ENCODE data around the gene RAET1G.
"Not testable (repeated sequence)": the region's sequence is repeated elsewhere in the genome, so short reads cannot be mapped to it uniquely, and the experiment has no call there.

RAET1G gene

GRCh38 chr6:149897855-149898744, 24.8 kb downstream of the RAET1G start, which contains the start of gene RAET1E:
Gene RAET1E, minus strand, starts transcription at chr6:149898113. Its CDS starts 7,212 bp downstream, at chr6:149890901.
- in situ Hi-C loops (cut with HindIII; ENCODE audit: low sequenced_read_pairs): no loop called here

GRCh38 chr6:149897015-149897697, 25.8 kb downstream of the RAET1G start:
- in situ Hi-C loops (cut with HindIII; ENCODE audit: low sequenced_read_pairs): no loop called here

GRCh38 chr6:149896491-149896890, 26.4 kb downstream of the RAET1G start:
- in situ Hi-C loops (cut with HindIII; ENCODE audit: low sequenced_read_pairs): no loop called here

GRCh38 chr6:149895833-149896271, 27.1 kb downstream of the RAET1G start:
- in situ Hi-C loops (cut with HindIII; ENCODE audit: low sequenced_read_pairs): no loop called here

- in situ Hi-C loops (cut with HindIII; ENCODE audit: low sequenced_read_pairs): no loop called here
Measured at GRCh38 chr6:149895048-149895590, 27.8 kb downstream of the RAET1G start.

- in situ Hi-C loops (cut with HindIII; ENCODE audit: low sequenced_read_pairs): not testable (repeated sequence)
Measured at GRCh38 chr6:149891864-149892263, 31.1 kb downstream of the RAET1G start.

GRCh38 chr6:149891259-149891658, 31.7 kb downstream of the RAET1G start:
- in situ Hi-C loops (cut with HindIII; ENCODE audit: low sequenced_read_pairs): no loop called here

GRCh38 chr6:149890629-149891045, 32.3 kb downstream of the RAET1G start:
- in situ Hi-C loops (cut with HindIII; ENCODE audit: low sequenced_read_pairs): no loop called here

- in situ Hi-C loops (cut with HindIII; ENCODE audit: low sequenced_read_pairs): no loop called here
Measured at GRCh38 chr6:149889326-149889725, 33.6 kb downstream of the RAET1G start.

- in situ Hi-C loops (cut with HindIII; ENCODE audit: low sequenced_read_pairs): no loop called here
Measured at GRCh38 chr6:149888659-149889058, 34.3 kb downstream of the RAET1G start.

GRCh38 chr6:149888093-149888492, 34.8 kb downstream of the RAET1G start:
- in situ Hi-C loops (cut with HindIII; ENCODE audit: low sequenced_read_pairs): no loop called here

- in situ Hi-C loops (cut with HindIII; ENCODE audit: low sequenced_read_pairs): no loop called here
Measured at GRCh38 chr6:149887343-149887742, 35.6 kb downstream of the RAET1G start.

GRCh38 chr6:149885888-149886287, 37.0 kb downstream of the RAET1G start:
- in situ Hi-C loops (cut with HindIII; ENCODE audit: low sequenced_read_pairs): no loop called here

- in situ Hi-C loops (cut with HindIII; ENCODE audit: low sequenced_read_pairs): no loop called here
Measured at GRCh38 chr6:149884617-149885016, 38.3 kb downstream of the RAET1G start.

GRCh38 chr6:149884215-149884614, 38.7 kb downstream of the RAET1G start:
- in situ Hi-C loops (cut with HindIII; ENCODE audit: low sequenced_read_pairs): no loop called here

- in situ Hi-C loops (cut with HindIII; ENCODE audit: low sequenced_read_pairs): no loop called here
Measured at GRCh38 chr6:149881860-149882259, 41.1 kb downstream of the RAET1G start.

GRCh38 chr6:149881066-149881766, 41.7 kb downstream of the RAET1G start:
- in situ Hi-C loops (cut with HindIII; ENCODE audit: low sequenced_read_pairs): no loop called here

- in situ Hi-C loops (cut with HindIII; ENCODE audit: low sequenced_read_pairs): no loop called here
Measured at GRCh38 chr6:149877659-149878058, 45.3 kb downstream of the RAET1G start.

- in situ Hi-C loops (cut with HindIII; ENCODE audit: low sequenced_read_pairs): no loop called here
Measured at GRCh38 chr6:149876241-149876933, 46.5 kb downstream of the RAET1G start.

- in situ Hi-C loops (cut with HindIII; ENCODE audit: low sequenced_read_pairs): no loop called here
Measured at GRCh38 chr6:149872233-149872632, 50.7 kb downstream of the RAET1G start.

Measured in endothelial cell of hepatic sinusoid (primary cell).